MG63 (cell line): ENCODE measurements around the gene KDM8. TPM values are rescaled to one million over a fixed set of nuclear protein-coding genes. Genes with fewer than 3 reads are reported as not detected.
"Not testable (repeated sequence)": the region's sequence is repeated elsewhere in the genome, so short reads cannot be mapped to it uniquely, and the experiment has no call there.

Experiments
- DNase-seq: peaks from one replicate; pipeline ENCODE4 v3.0.0-alpha.2; 2020
- H3K27me3 ChIP-seq: fragments of 250-450 bp; sonication (Bioruptor Pico); 2 replicates; pipeline ENCODE4 v1.5.1; 2020; ENCODE audit warnings: mild to moderate bottlenecking, moderate library complexity
- H3K36me3 ChIP-seq: fragments of 250-450 bp; sonication (Bioruptor Pico); 2 replicates; pipeline ENCODE4 v1.5.1; 2020; ENCODE audit warnings: mild to moderate bottlenecking, moderate library complexity
- H3K4me3 ChIP-seq: fragments of 250-450 bp; sonication (Bioruptor Pico); 2 replicates; pipeline ENCODE4 v1.5.1; 2020; ENCODE audit warnings: mild to moderate bottlenecking, moderate library complexity
- H3K9me3 ChIP-seq: fragments of 250-450 bp; sonication (Bioruptor Pico); 2 replicates; pipeline ENCODE4 v1.5.1; 2020; ENCODE audit warnings: mild to moderate bottlenecking, moderate library complexity
- total RNA-seq: library from RNA; depleted of rRNA; stranded (reverse); fragments of >200 nt; shearing (Covaris generic); gene quantifications from 2 replicates; pipeline ENCODE4 v1.2.3, GENCODE V29; 2014; ENCODE audit warnings: low replicate concordance; rRNA removed

KDM8 gene
- total RNA-seq, 1 experiment from 2014 or later: 10.2 TPM

DNA sequence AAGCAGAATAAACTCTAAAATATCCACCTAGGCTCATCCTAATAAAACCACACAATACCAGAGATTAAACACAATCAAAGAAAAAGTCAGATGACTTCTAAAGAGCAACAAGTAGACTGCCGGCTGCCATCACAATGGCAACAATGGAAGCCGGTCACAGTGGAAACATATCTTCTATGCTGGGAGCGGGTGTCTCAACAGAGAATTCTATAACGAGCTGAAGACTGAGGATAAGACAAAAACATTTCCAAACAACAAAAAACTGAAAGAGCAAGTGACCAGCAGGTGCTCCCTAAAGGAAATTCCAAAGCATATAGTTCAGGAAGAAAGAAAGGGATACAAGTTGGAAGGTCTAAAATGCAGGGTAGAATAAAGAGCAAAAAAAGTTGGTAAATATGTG lies 56.4 kb downstream of the KDM8 start:
- peaks cover 39% of the 10 kb centered on the region for H3K36me3 ChIP-seq
- no peak overlapping the region for H3K4me3 ChIP-seq
- DNase-seq: no peak
- H3K27me3 ChIP-seq: no peaks in the 10 kb centered on the region
- no peaks in the 10 kb centered on the region; the same call in 1 of the 2 replicates for H3K9me3 ChIP-seq

- H3K9me3 ChIP-seq, H3K4me3 ChIP-seq, DNase-seq, H3K27me3 ChIP-seq: not testable (repeated sequence)
- H3K36me3 ChIP-seq: peaks cover 13% of the 10 kb centered on the region
Observed at GRCh38 chr16:27262904-27263423, 59.6 kb downstream of the KDM8 start.

GRCh38 chr16:27264151-27264550 lies 60.8 kb downstream of the KDM8 start:
- no peak overlapping the region for H3K4me3 ChIP-seq
- DNase-seq: peak; percentile 66

GRCh38 chr16:27265982-27266381 lies 62.7 kb downstream of the KDM8 start:
- DNase-seq: no peak
- H3K4me3 ChIP-seq: no peak overlapping the region
- H3K36me3 ChIP-seq: peaks cover 8% of the 10 kb centered on the region
- peaks cover 12% of the 10 kb centered on the region for H3K9me3 ChIP-seq
- no peaks in the 10 kb centered on the region for H3K27me3 ChIP-seq

More at GRCh38 chr16:27264151-27264550, 60.8 kb downstream of the KDM8 start:
- Histone ChIP-seq H3K27me3 (no peaks in the 10 kb centered on the region), H3K9me3 (no peaks in the 10 kb centered on the region; the same call in none of the 2 replicates), H3K36me3 (peaks cover 13% of the 10 kb centered on the region)

DNA sequence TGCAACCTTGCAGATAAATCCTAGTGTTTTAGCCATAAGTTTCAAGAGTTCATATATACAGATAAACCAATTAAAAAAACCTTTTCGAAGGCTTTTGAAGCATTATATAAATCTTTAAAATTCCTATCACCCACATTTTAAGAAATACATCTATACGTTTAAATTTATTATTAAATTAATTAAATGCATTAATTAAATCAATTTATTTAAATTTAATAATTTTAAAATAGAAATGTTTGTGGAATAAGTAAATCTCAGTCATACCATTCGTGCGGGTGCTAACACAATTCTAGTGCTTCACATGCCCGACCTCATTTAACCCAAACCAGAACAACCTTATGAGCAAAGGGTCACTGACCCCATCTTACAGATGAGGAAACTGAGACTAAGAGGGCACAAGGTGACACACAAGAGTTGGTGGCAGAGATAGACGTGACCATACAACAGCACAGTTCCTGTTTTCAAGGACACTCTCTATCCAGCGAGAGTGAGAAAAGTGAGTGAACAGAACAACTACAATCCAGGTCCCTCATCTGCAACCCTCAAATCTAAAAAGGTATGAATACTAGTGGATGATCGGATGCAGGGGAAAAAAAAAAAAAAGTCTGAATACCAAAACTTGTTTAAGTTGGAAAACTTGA lies 63.8 kb downstream of the KDM8 start:
- Histone ChIP-seq H3K9me3 (peaks cover 12% of the 10 kb centered on the region), H3K27me3 (no peaks in the 10 kb centered on the region), H3K4me3 (no peak overlapping the region), H3K36me3 (peaks cover 8% of the 10 kb centered on the region)
- DNase-seq: no peak

GRCh38 chr16:27268376-27269299 lies 65.3 kb downstream of the KDM8 start, which contains the start of gene NSMCE1:
NSMCE1 (minus strand) TSS chr16:27268772; CDS start chr16:27257570, 11,202 bp downstream.
- Histone ChIP-seq H3K36me3 (peaks cover 4% of the 10 kb centered on the region; the same call in 1 of the 2 replicates), H3K9me3 (peaks cover 12% of the 10 kb centered on the region), H3K27me3 (no peaks in the 10 kb centered on the region), H3K4me3 (peak within 1 kb of the TSS; percentile 84)
- peak; percentile 99 for DNase-seq

- Histone ChIP-seq H3K4me3 (peak overlapping the region; percentile 84), H3K9me3 (peaks cover 12% of the 10 kb centered on the region), H3K27me3 (no peaks in the 10 kb centered on the region), H3K36me3 (no peaks in the 10 kb centered on the region)
- DNase-seq: no peak
Observed at GRCh38 chr16:27269300-27270150, 66.2 kb downstream of the KDM8 start.

- Histone ChIP-seq H3K36me3 (no peaks in the 10 kb centered on the region), H3K4me3 (no peak overlapping the region), H3K9me3 (peaks cover 12% of the 10 kb centered on the region), H3K27me3 (no peaks in the 10 kb centered on the region)
- no peak for DNase-seq
Observed at GRCh38 chr16:27270349-27270748, 67.0 kb downstream of the KDM8 start.

Other genes starting within 250 kb of the KDM8 start
- not detected in 2 replicates for gene C16orf82, start 136.6 kb upstream of the KDM8 start, total RNA-seq
- 51.7 and 66.6 TPM in 2 replicates for gene NSMCE1, start 65.2 kb downstream of the KDM8 start, total RNA-seq
- 26.1 and 40.9 TPM in 2 replicates for gene IL4R, start 110.4 kb downstream of the KDM8 start, total RNA-seq
- gene IL21R, start 198.6 kb downstream of the KDM8 start, total RNA-seq: 0.33 and 0.44 TPM in 2 replicates